ENCODE results near the gene BRD4. TPM values are rescaled to one million over a fixed set of nuclear protein-coding genes. Genes with fewer than 3 reads are reported as not detected.
A peak's percentile ranks its signal among the peaks of the same experiment; 100 is the strongest.

Gene BRD4
- total and polyA plus RNA-seq, 2 experiments from 2014 or later, result 63.8 to 115 TPM

DNA sequence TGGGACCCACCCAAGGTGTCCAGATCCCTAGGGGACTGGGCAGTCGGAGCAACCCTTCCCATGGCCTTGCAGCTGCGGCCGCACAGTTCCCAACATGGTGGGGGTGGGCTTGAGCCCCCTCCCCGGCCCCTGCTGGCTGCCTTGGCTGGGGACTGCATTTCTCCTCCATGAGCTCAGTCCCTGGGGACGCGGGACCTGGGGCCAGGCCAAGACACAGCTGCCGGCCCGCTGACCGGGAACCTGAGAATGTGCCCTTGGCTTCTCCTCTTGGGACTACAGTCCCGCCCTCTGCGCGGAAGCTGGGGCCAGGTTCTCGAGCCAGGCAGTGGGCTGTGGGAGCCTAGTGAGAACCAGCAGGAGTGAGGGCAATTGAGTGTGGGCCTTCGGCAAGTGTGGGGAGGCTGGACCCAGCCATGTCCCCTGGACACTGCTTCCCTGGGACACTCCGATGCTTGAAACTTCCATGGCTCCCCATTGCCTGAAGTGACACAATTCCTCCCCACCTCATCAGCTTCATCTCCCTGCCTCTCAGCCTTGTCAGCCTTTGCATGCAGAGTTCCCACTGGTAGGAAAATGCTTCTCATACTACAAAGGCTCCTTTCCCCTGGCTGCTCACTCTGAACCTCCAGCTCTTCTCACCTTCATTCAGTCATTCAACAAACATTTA lies 118.5 kb downstream of the BRD4 start:
- Histone ChIP-seq H3K4me2 (no peak overlapping the region), H3F3A (replicated peaks; ENCODE audit: low read depth) (no peaks in the 10 kb centered on the region), H3K9me2 (ENCODE audit: insufficient read depth) (no peaks in the 10 kb centered on the region), H4K20me1 (replicated peaks; ENCODE audit: insufficient read depth) (no peaks in the 10 kb centered on the region), H3K4me1 (ENCODE audit: insufficient read depth) (no peaks in the 10 kb centered on the region), H3K27ac (ENCODE audit: low read depth) (no peak overlapping the region), H3K79me2 (replicated peaks; ENCODE audit: insufficient read depth) (no peaks in the 10 kb centered on the region), H2AFZ (no peak overlapping the region), H3K36me3 (ENCODE audit: insufficient read depth) (no peaks in the 10 kb centered on the region), H3K27me3 (ENCODE audit: insufficient read depth) (no peaks in the 10 kb centered on the region), H3K4me3 (no peak overlapping the region)
- Mint-ChIP-seq H3K9me3 (no peaks in the 10 kb centered on the region), H3K36me3 (ENCODE audit: low read depth) (no peaks in the 10 kb centered on the region), H3K27me3 (ENCODE audit: insufficient read depth, low read depth, poor library complexity) (peaks cover 6% of the 10 kb centered on the region), H3K4me3 (no peak overlapping the region), H3K27ac (no peak overlapping the region), H3K4me1 (no peaks in the 10 kb centered on the region)
- DNase-seq (ENCODE audit: low spot score) (peak; percentile 32), ATAC-seq (peak; percentile 38; the same call in 2 of the 3 replicates)
- no peak for TF ChIP-seq STAT1 (IDR thresholded peaks at IDR 0.05; ENCODE audit: unreplicated experiment)
- TF ChIP-seq, protein P1, sequence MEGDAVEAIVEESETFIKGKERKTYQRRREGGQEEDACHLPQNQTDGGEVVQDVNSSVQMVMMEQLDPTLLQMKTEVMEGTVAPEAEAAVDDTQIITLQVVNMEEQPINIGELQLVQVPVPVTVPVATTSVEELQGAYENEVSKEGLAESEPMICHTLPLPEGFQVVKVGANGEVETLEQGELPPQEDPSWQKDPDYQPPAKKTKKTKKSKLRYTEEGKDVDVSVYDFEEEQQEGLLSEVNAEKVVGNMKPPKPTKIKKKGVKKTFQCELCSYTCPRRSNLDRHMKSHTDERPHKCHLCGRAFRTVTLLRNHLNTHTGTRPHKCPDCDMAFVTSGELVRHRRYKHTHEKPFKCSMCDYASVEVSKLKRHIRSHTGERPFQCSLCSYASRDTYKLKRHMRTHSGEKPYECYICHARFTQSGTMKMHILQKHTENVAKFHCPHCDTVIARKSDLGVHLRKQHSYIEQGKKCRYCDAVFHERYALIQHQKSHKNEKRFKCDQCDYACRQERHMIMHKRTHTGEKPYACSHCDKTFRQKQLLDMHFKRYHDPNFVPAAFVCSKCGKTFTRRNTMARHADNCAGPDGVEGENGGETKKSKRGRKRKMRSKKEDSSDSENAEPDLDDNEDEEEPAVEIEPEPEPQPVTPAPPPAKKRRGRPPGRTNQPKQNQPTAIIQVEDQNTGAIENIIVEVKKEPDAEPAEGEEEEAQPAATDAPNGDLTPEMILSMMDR (conservative IDR thresholded peaks at IDR 0.05; ENCODE audit: low read depth in 2 of 2), result no peak

DNA sequence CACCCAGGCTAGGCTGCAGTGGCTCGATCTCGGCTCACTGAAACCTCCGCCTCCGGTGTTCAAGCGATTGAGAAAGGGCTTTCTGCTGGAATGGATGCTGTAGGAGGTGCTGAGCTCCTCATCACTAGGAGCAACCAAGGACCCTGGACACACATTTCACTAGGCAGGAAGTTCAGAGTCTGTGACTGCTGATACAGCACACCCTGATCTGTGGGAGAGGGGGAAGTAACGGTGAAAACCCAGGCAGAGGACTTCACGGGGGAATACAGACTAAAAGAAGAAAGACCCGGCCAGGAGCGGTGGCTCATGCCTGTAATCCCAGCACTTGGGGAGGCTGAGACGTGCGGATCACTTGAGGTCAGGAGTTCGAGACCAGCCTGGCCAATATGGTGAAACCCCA lies 119.6 kb downstream of the BRD4 start:
- Histone ChIP-seq H3K36me3 (ENCODE audit: insufficient read depth) (no peaks in the 10 kb centered on the region), H4K20me1 (replicated peaks; ENCODE audit: insufficient read depth) (no peaks in the 10 kb centered on the region), H3K9me2 (ENCODE audit: insufficient read depth) (no peaks in the 10 kb centered on the region), H3K4me2 (no peak overlapping the region), H3K4me1 (ENCODE audit: insufficient read depth) (no peaks in the 10 kb centered on the region), H3K27ac (ENCODE audit: low read depth) (no peak overlapping the region), H3K4me3 (no peak overlapping the region), H3K79me2 (replicated peaks; ENCODE audit: insufficient read depth) (no peaks in the 10 kb centered on the region), H3K27me3 (ENCODE audit: insufficient read depth) (no peaks in the 10 kb centered on the region), H3F3A (replicated peaks; ENCODE audit: low read depth) (no peaks in the 10 kb centered on the region), H2AFZ (no peak overlapping the region)
- H3K4me3 Mint-ChIP-seq, result no peak overlapping the region
- peaks cover 8% of the 10 kb centered on the region for H3K27me3 Mint-ChIP-seq (ENCODE audit: insufficient read depth, low read depth, poor library complexity)
- H3K4me1 Mint-ChIP-seq, result no peaks in the 10 kb centered on the region
- DNase-seq (ENCODE audit: low spot score), result no peak
- H3K27ac Mint-ChIP-seq, result no peak overlapping the region
- H3K9me3 Mint-ChIP-seq, result no peaks in the 10 kb centered on the region
- H3K36me3 Mint-ChIP-seq (ENCODE audit: low read depth), result no peaks in the 10 kb centered on the region
- no peak for ATAC-seq
- no peak for TF ChIP-seq ZNF331 (CRISPR knock-in tag; IDR thresholded peaks at IDR 0.05; ENCODE audit: low read depth)
- TF ChIP-seq STAT1 (IDR thresholded peaks at IDR 0.05; ENCODE audit: unreplicated experiment), result no peak
- TF ChIP-seq, protein P1 (conservative IDR thresholded peaks at IDR 0.05; ENCODE audit: low read depth in 2 of 2), result no peak
- TF ChIP-seq, protein P2, sequence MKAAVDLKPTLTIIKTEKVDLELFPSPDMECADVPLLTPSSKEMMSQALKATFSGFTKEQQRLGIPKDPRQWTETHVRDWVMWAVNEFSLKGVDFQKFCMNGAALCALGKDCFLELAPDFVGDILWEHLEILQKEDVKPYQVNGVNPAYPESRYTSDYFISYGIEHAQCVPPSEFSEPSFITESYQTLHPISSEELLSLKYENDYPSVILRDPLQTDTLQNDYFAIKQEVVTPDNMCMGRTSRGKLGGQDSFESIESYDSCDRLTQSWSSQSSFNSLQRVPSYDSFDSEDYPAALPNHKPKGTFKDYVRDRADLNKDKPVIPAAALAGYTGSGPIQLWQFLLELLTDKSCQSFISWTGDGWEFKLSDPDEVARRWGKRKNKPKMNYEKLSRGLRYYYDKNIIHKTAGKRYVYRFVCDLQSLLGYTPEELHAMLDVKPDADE (IDR thresholded peaks at IDR 0.05), result no peak
- no peak for TF ChIP-seq POLR2AphosphoS5 (IDR thresholded peaks at IDR 0.05; ENCODE audit: low read depth)
- no peak for TF ChIP-seq ZNF114 (CRISPR knock-in tag; IDR thresholded peaks at IDR 0.05)
- TF ChIP-seq, protein P3, sequence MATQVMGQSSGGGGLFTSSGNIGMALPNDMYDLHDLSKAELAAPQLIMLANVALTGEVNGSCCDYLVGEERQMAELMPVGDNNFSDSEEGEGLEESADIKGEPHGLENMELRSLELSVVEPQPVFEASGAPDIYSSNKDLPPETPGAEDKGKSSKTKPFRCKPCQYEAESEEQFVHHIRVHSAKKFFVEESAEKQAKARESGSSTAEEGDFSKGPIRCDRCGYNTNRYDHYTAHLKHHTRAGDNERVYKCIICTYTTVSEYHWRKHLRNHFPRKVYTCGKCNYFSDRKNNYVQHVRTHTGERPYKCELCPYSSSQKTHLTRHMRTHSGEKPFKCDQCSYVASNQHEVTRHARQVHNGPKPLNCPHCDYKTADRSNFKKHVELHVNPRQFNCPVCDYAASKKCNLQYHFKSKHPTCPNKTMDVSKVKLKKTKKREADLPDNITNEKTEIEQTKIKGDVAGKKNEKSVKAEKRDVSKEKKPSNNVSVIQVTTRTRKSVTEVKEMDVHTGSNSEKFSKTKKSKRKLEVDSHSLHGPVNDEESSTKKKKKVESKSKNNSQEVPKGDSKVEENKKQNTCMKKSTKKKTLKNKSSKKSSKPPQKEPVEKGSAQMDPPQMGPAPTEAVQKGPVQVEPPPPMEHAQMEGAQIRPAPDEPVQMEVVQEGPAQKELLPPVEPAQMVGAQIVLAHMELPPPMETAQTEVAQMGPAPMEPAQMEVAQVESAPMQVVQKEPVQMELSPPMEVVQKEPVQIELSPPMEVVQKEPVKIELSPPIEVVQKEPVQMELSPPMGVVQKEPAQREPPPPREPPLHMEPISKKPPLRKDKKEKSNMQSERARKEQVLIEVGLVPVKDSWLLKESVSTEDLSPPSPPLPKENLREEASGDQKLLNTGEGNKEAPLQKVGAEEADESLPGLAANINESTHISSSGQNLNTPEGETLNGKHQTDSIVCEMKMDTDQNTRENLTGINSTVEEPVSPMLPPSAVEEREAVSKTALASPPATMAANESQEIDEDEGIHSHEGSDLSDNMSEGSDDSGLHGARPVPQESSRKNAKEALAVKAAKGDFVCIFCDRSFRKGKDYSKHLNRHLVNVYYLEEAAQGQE (IDR thresholded peaks at IDR 0.05; ENCODE audit: unreplicated experiment), result no peak
- TF ChIP-seq CREB1 (CRISPR knock-in tag; IDR thresholded peaks at IDR 0.05; ENCODE audit: low read depth), result no peak
- no peak for TF ChIP-seq NANOG (IDR thresholded peaks at IDR 0.05; ENCODE audit: borderline replicate concordance)
